PFSK-1 (cell line): ENCODE data around the gene PKP2.

ENCODE experiments used
- POLR2AphosphoS5 ChIP-seq: IDR thresholded peaks from 2 replicates; pipeline ENCODE4 v1.6.1; 2012; ENCODE audit warnings: low read depth, mild to moderate bottlenecking, control low read depth, low read length, moderate library complexity
- SIN3A ChIP-seq: IDR thresholded peaks from 2 replicates; pipeline ENCODE4 v1.6.1; 2012; ENCODE audit warnings: mild to moderate bottlenecking, low read length, moderate library complexity, borderline replicate concordance; ENCODE audit not compliant: insufficient read depth
- TAF1 ChIP-seq: IDR thresholded peaks from 2 replicates; pipeline ENCODE4 v1.6.1; 2012; ENCODE audit warnings: low read length, control low read depth, borderline replicate concordance; ENCODE audit not compliant: insufficient read depth
- TF ChIP-seq, protein P1 (sequence below), 2 experiments: IDR thresholded peaks; 2 replicates each; pipeline versions ENCODE4 v1.6.1 to v1.8.0; 2011 to 2012; ENCODE audit warnings: low read depth in 2 of 2, low read length in 2 of 2, control low read depth in 1 of 2, inconsistent platforms in 1 of 2, mild to moderate bottlenecking in 1 of 2, moderate library complexity in 1 of 2; ENCODE audit not compliant: insufficient read depth in 1 of 2

DNA sequence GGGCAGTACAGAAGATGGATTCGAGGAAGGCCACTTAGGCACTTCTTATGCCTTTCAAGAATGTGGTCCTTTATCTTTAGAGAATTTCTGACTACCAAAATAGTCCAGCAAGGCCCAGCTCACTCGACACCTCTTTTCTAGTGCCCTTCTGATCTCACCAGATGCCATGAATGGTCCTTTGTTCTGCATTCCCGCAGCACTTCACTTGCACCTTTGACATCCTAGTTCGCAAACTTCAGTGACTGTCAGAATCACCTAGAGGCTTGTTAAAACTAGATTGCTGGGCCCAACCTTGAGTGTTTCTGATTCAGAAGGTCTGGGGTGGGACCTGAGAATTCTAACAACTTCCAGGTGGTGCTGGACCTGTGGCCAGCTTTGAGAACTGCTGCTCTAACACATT is 56.7 kb downstream of the PKP2 start:
- TF ChIP-seq POLR2AphosphoS5 (no peak), SIN3A (no peak), TAF1 (no peak)
- TF ChIP-seq, protein P1, sequence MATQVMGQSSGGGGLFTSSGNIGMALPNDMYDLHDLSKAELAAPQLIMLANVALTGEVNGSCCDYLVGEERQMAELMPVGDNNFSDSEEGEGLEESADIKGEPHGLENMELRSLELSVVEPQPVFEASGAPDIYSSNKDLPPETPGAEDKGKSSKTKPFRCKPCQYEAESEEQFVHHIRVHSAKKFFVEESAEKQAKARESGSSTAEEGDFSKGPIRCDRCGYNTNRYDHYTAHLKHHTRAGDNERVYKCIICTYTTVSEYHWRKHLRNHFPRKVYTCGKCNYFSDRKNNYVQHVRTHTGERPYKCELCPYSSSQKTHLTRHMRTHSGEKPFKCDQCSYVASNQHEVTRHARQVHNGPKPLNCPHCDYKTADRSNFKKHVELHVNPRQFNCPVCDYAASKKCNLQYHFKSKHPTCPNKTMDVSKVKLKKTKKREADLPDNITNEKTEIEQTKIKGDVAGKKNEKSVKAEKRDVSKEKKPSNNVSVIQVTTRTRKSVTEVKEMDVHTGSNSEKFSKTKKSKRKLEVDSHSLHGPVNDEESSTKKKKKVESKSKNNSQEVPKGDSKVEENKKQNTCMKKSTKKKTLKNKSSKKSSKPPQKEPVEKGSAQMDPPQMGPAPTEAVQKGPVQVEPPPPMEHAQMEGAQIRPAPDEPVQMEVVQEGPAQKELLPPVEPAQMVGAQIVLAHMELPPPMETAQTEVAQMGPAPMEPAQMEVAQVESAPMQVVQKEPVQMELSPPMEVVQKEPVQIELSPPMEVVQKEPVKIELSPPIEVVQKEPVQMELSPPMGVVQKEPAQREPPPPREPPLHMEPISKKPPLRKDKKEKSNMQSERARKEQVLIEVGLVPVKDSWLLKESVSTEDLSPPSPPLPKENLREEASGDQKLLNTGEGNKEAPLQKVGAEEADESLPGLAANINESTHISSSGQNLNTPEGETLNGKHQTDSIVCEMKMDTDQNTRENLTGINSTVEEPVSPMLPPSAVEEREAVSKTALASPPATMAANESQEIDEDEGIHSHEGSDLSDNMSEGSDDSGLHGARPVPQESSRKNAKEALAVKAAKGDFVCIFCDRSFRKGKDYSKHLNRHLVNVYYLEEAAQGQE (IDR thresholded peaks at IDR 0.05; ENCODE audit: insufficient read depth in 1 of 2, low read depth in 2 of 2, low read length in 2 of 2): no peak
